Esophagus muscularis mucosa (tissue), 4 donors: ENCODE measurements around the gene RNF217. TPM values are rescaled to one million over a fixed set of nuclear protein-coding genes. Genes with fewer than 3 reads are reported as not detected.

ENCODE experiments used
- DNase-seq: peaks from one replicate; pipeline ENCODE4 v3.0.0-alpha.2; 2017; ENCODE audit errors: extremely low spot score
- H3K27ac ChIP-seq, 4 donors: fragments of 200-600 bp; sonication (generic); replicated peaks in 1 of 4; 1 replicate in 3 of 4; 2 replicates in 1 of 4; pipeline ENCODE4 v1.5.1; 2016 to 2019; ENCODE audit warnings: mild to moderate bottlenecking in 1 of 4
- H3K27me3 ChIP-seq, 4 donors: fragments of 200-600 bp; sonication (generic); one replicate each; pipeline versions ENCODE4 v1.5.1 to v1.6.0; 2016 to 2019
- H3K36me3 ChIP-seq, 4 donors: fragments of 200-600 bp; sonication (generic); one replicate each; pipeline ENCODE4 v1.5.1; 2016 to 2019
- H3K4me1 ChIP-seq, 4 donors: fragments of 200-600 bp; sonication (generic); one replicate each; pipeline ENCODE4 v1.5.1; 2016 to 2019
- H3K4me3 ChIP-seq, 4 donors: fragments of 200-600 bp; sonication (generic); 1 replicate in 2 of 4; 2 replicates in 2 of 4; pipeline ENCODE4 v1.5.1; 2016 to 2019; ENCODE audit warnings: mild to moderate bottlenecking in 4 of 4, moderate library complexity in 1 of 4
- H3K9me3 ChIP-seq, 4 donors: fragments of 200-600 bp; sonication (generic); 1 replicate in 3 of 4; 2 replicates in 1 of 4; pipeline ENCODE4 v1.5.1; 2016 to 2019
- CTCF ChIP-seq, 3 experiments: fragments of 200-600 bp in 2 of 3; fragments of 450-650 bp in 1 of 3; sonication (generic) in 2 of 3; IDR thresholded peaks; one replicate each; pipeline ENCODE4 v1.5.1; 2017 to 2019; ENCODE audit warnings: antibody characterized with exemption in 3 of 3, mild to moderate bottlenecking in 2 of 3, moderate library complexity in 1 of 3
- EP300 ChIP-seq: sonication (generic); formaldehyde crosslinking; IDR thresholded peaks from one replicate; pipeline ENCODE4 v1.6.1; 2017; ENCODE audit warnings: antibody characterized with exemption
- POLR2A ChIP-seq: fragments of 450-650 bp; IDR thresholded peaks from one replicate; pipeline ENCODE4 v1.6.1; 2017; ENCODE audit warnings: antibody characterized with exemption, moderate library complexity, mild to moderate bottlenecking, low read depth
- POLR2AphosphoS5 ChIP-seq, 2 donors: sonication (generic); formaldehyde crosslinking; IDR thresholded peaks; one replicate each; pipeline ENCODE4 v1.6.1; 2017; ENCODE audit warnings: antibody characterized with exemption in 2 of 2
- WGBS: methylation state at CpG from one replicate; pipeline ENCODE4 v1.1.5; 2018; 5-methylcytosine and 5-hydroxymethylcytosine counted together
- intact Hi-C: fragments of 100-400 bp; cut with DNase I; formaldehyde crosslinking; loops from one replicate; pipeline ENCODE4 v1.15.1; 2023
- total RNA-seq, 4 donors: library from RNA; depleted of rRNA; stranded (reverse); fragments of >200 nt; gene quantifications; one replicate each; pipeline versions ENCODE4 v1.1.0 to v1.2.1, GENCODE V29; 2016

Gene RNF217
- total RNA-seq, 4 donors from 2014 or later: 20.0 to 34.9 (median 23.2) TPM

GRCh38 chr6:125037827-125038226 lies 75.6 kb downstream of the RNF217 start:
- Histone ChIP-seq H3K4me3 (no peak overlapping the region), H3K9me3 (peaks cover 0 to 2% (median 0%) of the 10 kb centered on the region in 4 donors), H3K36me3 (no peaks in the 10 kb centered on the region), H3K27me3 (no peaks in the 10 kb centered on the region), H3K4me1 (peaks cover 10 to 16% (median 11%) of the 10 kb centered on the region in 4 donors), H3K27ac (no peak overlapping the region)
- DNase-seq: no peak
- intact Hi-C loops: no loop called here
- TF ChIP-seq POLR2AphosphoS5 (IDR thresholded peaks at IDR 0.05): no peak
- no peak for TF ChIP-seq CTCF (IDR thresholded peaks at IDR 0.05)
- TF ChIP-seq EP300: no peak
- no peak for TF ChIP-seq POLR2A
- 55% methylated on average over 2 of the region's 2 CpGs for WGBS

- DNase-seq: no peak
- intact Hi-C loops: no loop called here
- H3K27ac ChIP-seq: no peak overlapping the region
- H3K4me1 ChIP-seq: peaks cover 10 to 16% (median 11%) of the 10 kb centered on the region in 4 donors
- no peak for TF ChIP-seq POLR2A
- no peak for TF ChIP-seq CTCF (IDR thresholded peaks at IDR 0.05)
- no peak for TF ChIP-seq EP300
- no peak for TF ChIP-seq POLR2AphosphoS5 (IDR thresholded peaks at IDR 0.05)
- peaks cover 0 to 2% (median 0%) of the 10 kb centered on the region in 4 donors for H3K9me3 ChIP-seq
- H3K4me3 ChIP-seq: no peak overlapping the region
- WGBS: 96% methylated on average over 2 of the region's 2 CpGs
- H3K27me3 ChIP-seq: no peaks in the 10 kb centered on the region
- H3K36me3 ChIP-seq: no peaks in the 10 kb centered on the region
Measured at GRCh38 chr6:125038925-125039324, 76.7 kb downstream of the RNF217 start.

- no peak overlapping the region for H3K27ac ChIP-seq
- H3K27me3 ChIP-seq: no peaks in the 10 kb centered on the region
- H3K4me3 ChIP-seq: no peak overlapping the region
- TF ChIP-seq POLR2A (no peak), EP300 (no peak), CTCF (IDR thresholded peaks at IDR 0.05) (no peak), POLR2AphosphoS5 (IDR thresholded peaks at IDR 0.05) (no peak)
- no peak for DNase-seq
- no peaks in the 10 kb centered on the region for H3K9me3 ChIP-seq
- WGBS: 74% methylated on average over 3 of the region's 3 CpGs
- peaks cover 0 to 14% (median 2%) of the 10 kb centered on the region in 4 donors for H3K36me3 ChIP-seq
- intact Hi-C loops: no loop called here
- H3K4me1 ChIP-seq: peaks cover 10 to 16% (median 11%) of the 10 kb centered on the region in 4 donors
Measured at GRCh38 chr6:125041740-125042459, 79.7 kb downstream of the RNF217 start.

- no peaks in the 10 kb centered on the region for H3K9me3 ChIP-seq
- intact Hi-C loops: no loop called here
- 64% methylated on average over 3 of the region's 3 CpGs for WGBS
Measured at GRCh38 chr6:125044066-125044465, 81.8 kb downstream of the RNF217 start.

More at GRCh38 chr6:125044066-125044465, 81.8 kb downstream of the RNF217 start:
- Histone ChIP-seq H3K27ac (no peak overlapping the region), H3K4me1 (peaks cover 8 to 16% (median 11%) of the 10 kb centered on the region in 4 donors), H3K36me3 (peaks cover 0 to 14% (median 2%) of the 10 kb centered on the region in 4 donors), H3K4me3 (no peak overlapping the region), H3K27me3 (no peaks in the 10 kb centered on the region)
- no peak for DNase-seq
- TF ChIP-seq POLR2AphosphoS5 (IDR thresholded peaks at IDR 0.05) (no peak), CTCF (IDR thresholded peaks at IDR 0.05) (no peak), POLR2A (no peak), EP300 (no peak)
